Gastroesophageal sphincter (tissue), 3 donors: Measurements from ENCODE around the gene GKAP1.

Experiments used
- CTCF ChIP-seq, 4 experiments: fragments of 200-600 bp in 2 of 4; fragments of 450-650 bp in 2 of 4; sonication (generic) in 1 of 4; IDR thresholded peaks; one replicate each; pipeline ENCODE4 v1.5.1; 2017 to 2019; ENCODE audit warnings: antibody characterized with exemption in 4 of 4, mild to moderate bottlenecking in 2 of 4, moderate library complexity in 2 of 4
- EP300 ChIP-seq: sonication (generic); formaldehyde crosslinking; IDR thresholded peaks from one replicate; pipeline ENCODE4 v1.6.1; 2017; ENCODE audit warnings: antibody characterized with exemption, mild to moderate bottlenecking

GRCh38 chr9:83698976-83699585, 118.5 kb downstream of the GKAP1 start:
- TF ChIP-seq EP300 (no peak), CTCF (IDR thresholded peaks at IDR 0.05) (no peak)
